ENCODE measurements around the gene LYPD4. TPM values are rescaled to one million over a fixed set of nuclear protein-coding genes. Genes with fewer than 3 reads are reported as not detected.

LYPD4 gene, protein sequence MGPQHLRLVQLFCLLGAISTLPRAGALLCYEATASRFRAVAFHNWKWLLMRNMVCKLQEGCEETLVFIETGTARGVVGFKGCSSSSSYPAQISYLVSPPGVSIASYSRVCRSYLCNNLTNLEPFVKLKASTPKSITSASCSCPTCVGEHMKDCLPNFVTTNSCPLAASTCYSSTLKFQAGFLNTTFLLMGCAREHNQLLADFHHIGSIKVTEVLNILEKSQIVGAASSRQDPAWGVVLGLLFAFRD
- not detected for total RNA-seq

DNA sequence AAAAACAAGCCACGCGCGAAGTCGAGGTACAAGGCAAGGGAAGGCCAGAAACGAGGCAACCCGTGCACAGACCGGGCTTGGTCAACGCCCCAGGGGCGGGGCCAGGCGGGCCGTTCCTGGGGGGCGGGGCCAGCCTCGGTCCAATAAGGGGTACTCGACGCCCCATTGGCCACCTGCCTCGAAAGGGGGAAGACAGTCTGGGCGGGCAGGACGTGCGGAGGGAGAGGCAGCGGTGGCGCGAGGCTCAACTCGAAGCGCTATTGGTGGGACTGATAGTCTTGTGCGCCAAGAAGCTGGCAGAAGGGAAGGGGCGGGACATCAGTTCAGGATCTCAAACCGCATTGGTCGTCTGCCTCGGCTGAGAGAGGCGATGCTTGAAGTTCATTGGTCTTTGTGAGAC, at the start of gene LYPD4:
TSS of gene LYPD4 (minus strand) at position 83 of the 400 bp plus-strand sequence. CDS start 5,398 bp downstream, outside the sequence.
- no peaks in the 10 kb centered on the region for H3K9me3 Mint-ChIP-seq
- no peaks in the 10 kb centered on the region for H3K27me3 Mint-ChIP-seq
- H3K4me3 Mint-ChIP-seq: no peak within 1 kb of the TSS
- no peaks in the 10 kb centered on the region for H3K36me3 Mint-ChIP-seq
- H3K4me1 Mint-ChIP-seq: no peaks in the 10 kb centered on the region
- no peak within 1 kb of the TSS for H3K27ac Mint-ChIP-seq
- DNase-seq: no peak

DNA sequence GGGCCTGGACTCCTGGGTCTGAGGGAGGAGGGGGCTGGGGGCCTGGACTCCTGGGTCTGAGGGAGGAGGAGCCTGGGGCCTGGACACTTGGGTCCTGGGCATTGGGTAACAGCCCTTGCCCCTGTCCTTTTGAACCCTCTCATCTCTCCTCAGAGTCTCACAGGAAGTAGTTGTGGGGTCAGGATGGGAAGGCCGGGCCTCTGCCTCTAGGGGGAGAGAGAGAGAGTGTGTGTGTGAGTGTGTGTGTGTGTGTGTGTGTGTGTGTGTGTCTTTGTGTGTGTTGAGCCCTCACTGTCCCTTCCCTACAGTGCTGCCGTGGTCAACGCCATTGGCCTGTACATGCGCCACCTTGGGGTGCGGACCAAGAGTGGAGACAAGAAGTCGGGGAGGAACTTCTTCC, 49.4 kb upstream of the LYPD4 start:
- Mint-ChIP-seq H3K27me3 (no peaks in the 10 kb centered on the region), H3K4me3 (no peak overlapping the region), H3K36me3 (peaks cover 46% of the 10 kb centered on the region), H3K4me1 (peaks cover 47% of the 10 kb centered on the region), H3K9me3 (no peaks in the 10 kb centered on the region), H3K27ac (peak overlapping the region; percentile 77)
- no peak for DNase-seq

DNA sequence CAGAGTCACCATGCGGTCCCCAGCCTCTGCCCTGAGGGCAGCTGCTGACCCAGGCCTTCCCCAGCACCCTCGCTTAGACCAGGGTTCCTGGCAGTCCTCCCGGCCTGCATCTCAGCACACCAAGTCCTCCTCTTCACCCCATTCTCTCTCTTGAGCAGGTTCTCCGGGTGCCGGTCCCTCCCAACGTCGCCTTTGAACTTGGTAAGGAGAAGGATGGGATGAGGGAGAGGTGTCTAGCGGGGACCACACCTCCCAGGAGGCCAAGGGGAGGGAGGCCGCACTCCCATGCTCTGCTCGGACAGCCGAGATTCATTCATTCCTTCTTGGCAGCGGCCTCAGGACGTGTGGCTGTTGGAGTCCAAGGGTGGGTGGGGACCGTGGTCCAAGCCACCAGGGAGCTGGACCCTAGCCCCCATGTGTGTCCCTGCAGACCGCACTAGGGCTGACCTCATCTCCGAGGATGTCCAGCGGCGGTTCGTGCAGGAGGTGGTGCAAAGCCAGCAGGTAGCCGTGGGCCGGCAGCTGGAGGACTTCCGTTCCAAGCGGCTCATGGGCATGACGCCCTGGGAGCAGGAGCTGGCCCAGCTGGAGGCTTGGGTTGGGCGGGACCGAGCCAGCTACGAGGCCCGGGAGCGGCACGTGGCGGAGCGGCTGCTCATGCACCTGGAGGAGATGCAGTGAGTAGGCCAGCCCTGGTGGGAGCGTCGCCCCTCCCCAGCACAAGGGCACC, 47.9 kb upstream of the LYPD4 start:
- Mint-ChIP-seq H3K27me3 (no peaks in the 10 kb centered on the region), H3K36me3 (peaks cover 45% of the 10 kb centered on the region), H3K27ac (peak overlapping the region; percentile 78)

DNA sequence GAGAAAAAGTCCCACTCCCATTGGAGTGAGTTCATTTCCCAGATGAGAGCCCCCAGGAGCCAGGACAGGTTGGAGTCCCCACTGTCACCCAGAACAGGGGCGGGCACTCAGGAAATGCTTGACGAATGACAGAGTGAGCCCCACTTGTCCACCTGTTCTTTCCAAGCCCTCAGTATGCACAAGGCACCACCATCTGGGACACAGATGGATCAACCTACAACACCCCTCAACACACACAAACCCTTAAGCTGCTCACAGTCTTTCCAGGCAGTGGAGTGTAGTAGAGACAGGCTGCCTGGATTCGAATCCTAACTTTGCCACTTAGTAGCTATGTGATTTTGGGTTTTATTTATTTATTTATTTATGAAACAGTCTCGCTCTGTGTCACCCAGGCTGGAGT, 46.5 kb upstream of the LYPD4 start:
- no peak for DNase-seq
- Mint-ChIP-seq H3K4me1 (peaks cover 56% of the 10 kb centered on the region), H3K9me3 (no peaks in the 10 kb centered on the region), H3K4me3 (no peak overlapping the region), H3K36me3 (peaks cover 48% of the 10 kb centered on the region), H3K27ac (peak overlapping the region; percentile 35), H3K27me3 (no peaks in the 10 kb centered on the region)

More for the DNA sequence above, 47.9 kb upstream of the LYPD4 start:
- Mint-ChIP-seq H3K4me1 (peaks cover 51% of the 10 kb centered on the region), H3K4me3 (no peak overlapping the region), H3K9me3 (no peaks in the 10 kb centered on the region)
- DNase-seq: no peak

DNA sequence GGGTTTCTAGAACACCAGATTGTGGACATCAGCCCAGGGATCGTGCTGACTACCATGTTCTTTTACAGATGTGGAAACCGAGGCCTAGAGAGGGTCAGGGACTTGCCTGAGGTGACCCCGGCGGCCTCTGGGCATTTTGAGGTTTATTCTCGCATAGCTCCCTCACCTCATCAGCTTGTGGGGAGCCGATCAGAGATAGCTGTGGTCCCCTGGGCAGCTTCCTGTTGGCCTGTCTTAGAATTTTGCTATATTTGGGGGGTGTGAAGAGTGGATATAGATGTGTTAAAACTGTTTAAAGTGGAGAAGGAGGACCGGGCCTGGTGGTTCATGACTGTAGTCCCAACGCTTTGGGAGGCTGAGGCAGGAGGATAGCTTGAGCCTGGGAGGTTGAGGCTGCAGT, 45.4 kb upstream of the LYPD4 start:
- H3K36me3 Mint-ChIP-seq: peaks cover 52% of the 10 kb centered on the region
- peak overlapping the region; percentile 24 for H3K4me3 Mint-ChIP-seq
- peaks cover 57% of the 10 kb centered on the region for H3K4me1 Mint-ChIP-seq
- H3K27ac Mint-ChIP-seq: peak overlapping the region; percentile 65
- H3K27me3 Mint-ChIP-seq: no peaks in the 10 kb centered on the region
- DNase-seq: no peak
- no peaks in the 10 kb centered on the region for H3K9me3 Mint-ChIP-seq

DNA sequence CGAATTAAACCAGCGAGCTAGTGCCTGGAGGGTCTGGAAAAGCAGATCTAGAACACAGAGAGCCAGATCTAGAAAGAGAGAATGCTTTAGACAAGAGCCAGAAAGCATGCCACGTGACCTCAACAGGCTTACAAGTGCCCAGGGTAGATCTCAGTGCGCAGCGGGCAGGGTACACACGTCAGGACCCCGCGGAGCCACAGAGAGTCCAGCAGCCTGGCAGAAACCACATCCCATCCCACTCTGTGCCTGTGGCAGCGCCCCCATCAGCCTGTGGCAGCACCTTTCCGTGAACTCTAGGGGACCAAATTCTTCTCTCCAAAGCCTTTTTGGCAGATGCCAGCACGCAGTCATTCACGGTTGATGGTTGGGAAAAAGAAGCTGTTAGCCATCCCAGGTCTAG, 44.4 kb upstream of the LYPD4 start:
- peaks cover 51% of the 10 kb centered on the region for H3K36me3 Mint-ChIP-seq
- H3K27ac Mint-ChIP-seq: peak overlapping the region; percentile 92
- no peaks in the 10 kb centered on the region for H3K27me3 Mint-ChIP-seq
- H3K9me3 Mint-ChIP-seq: no peaks in the 10 kb centered on the region
- H3K4me1 Mint-ChIP-seq: peaks cover 52% of the 10 kb centered on the region
- peak overlapping the region; percentile 79 for H3K4me3 Mint-ChIP-seq
- DNase-seq: no peak

DNA sequence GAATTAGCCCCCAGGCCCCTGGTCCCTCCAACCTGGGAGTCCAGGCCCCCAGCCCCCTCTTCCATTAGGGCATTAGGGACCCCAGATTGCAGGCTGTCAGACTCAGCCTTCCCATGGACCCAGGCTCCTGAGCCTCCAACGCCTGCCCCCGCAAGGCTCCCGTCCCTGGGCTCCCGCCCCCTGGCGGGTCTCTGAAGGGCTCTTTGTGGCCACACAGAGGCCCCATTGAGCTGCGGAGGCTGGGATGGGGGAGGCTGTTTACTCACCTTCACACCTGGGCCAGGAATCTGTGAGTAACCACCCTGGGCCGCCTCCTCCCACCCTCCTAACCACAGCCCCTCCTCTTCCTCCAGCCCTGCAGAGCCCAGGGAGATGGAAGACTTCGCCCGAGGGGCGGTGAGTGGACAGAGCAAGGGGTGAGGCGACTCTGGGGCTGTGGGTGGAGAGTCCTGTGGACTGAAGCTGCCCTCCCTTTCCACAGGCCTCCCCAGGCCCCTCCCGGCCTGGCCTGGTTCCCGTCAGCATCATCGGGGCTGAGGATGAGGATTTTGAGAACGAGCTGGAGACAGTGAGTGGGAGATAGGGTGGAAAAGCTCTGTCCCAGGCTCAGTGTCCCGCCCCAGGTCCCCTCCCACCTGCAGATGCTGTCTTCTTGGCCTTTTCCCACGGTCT, 43.4 kb upstream of the LYPD4 start:
- peak overlapping the region; percentile 79 for H3K4me3 Mint-ChIP-seq
- peaks cover 48% of the 10 kb centered on the region for H3K4me1 Mint-ChIP-seq
- DNase-seq: peak; percentile 92
- no peaks in the 10 kb centered on the region for H3K9me3 Mint-ChIP-seq
- H3K27ac Mint-ChIP-seq: peak overlapping the region; percentile 92
- H3K27me3 Mint-ChIP-seq: no peaks in the 10 kb centered on the region
- peaks cover 54% of the 10 kb centered on the region for H3K36me3 Mint-ChIP-seq

DNA sequence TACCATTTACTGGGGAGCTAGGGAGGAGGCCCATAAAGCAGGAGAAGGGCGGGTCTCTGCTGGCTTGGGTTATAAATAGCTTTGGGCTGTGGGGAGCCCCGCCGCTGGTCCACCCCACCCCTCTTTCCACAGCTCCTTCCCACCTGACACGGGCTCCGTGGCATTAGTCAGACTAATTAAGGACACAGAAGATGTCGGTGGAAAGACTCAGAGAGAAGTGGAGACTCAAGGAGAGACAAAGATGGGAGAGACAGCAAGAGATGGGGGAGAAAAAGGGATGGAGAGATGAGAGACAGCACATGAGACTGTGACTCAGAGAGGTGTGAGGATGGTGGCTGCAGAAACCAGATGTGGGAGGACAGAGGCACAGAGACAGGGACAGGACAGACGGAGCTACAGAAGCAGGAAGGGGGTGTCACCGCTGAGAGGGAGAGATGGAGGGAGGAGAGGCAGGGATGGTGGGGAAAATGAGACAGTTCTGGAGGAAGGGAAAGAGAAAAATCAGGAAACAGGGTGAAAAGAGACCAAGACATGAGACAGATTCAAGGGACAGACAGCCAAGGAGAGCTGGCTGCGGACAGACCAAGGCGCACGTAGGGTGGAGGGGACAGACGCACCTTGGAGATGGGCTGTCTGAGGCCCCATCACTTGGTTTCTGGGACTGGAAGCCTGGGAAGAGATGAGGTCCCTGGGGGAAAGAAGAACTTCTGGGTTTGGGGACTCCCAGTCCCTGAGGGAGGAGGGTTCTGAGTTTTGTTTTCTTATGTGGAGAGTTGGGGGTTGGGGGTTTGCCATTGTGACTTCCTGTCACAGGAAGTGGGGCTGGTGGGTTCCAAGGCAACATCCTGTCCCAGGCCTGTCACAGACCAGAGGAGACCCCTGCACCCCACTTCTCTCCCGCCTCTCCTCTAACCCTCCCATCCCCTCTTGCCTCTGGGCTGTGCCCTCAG, 42.6 kb upstream of the LYPD4 start:
- DNase-seq: peak; percentile 73
- H3K9me3 Mint-ChIP-seq: no peaks in the 10 kb centered on the region
- H3K4me3 Mint-ChIP-seq: peak overlapping the region; percentile 79
- H3K4me1 Mint-ChIP-seq: peaks cover 53% of the 10 kb centered on the region
- H3K27me3 Mint-ChIP-seq: no peaks in the 10 kb centered on the region
- H3K36me3 Mint-ChIP-seq: peaks cover 55% of the 10 kb centered on the region
- peak overlapping the region; percentile 92 for H3K27ac Mint-ChIP-seq

DNA sequence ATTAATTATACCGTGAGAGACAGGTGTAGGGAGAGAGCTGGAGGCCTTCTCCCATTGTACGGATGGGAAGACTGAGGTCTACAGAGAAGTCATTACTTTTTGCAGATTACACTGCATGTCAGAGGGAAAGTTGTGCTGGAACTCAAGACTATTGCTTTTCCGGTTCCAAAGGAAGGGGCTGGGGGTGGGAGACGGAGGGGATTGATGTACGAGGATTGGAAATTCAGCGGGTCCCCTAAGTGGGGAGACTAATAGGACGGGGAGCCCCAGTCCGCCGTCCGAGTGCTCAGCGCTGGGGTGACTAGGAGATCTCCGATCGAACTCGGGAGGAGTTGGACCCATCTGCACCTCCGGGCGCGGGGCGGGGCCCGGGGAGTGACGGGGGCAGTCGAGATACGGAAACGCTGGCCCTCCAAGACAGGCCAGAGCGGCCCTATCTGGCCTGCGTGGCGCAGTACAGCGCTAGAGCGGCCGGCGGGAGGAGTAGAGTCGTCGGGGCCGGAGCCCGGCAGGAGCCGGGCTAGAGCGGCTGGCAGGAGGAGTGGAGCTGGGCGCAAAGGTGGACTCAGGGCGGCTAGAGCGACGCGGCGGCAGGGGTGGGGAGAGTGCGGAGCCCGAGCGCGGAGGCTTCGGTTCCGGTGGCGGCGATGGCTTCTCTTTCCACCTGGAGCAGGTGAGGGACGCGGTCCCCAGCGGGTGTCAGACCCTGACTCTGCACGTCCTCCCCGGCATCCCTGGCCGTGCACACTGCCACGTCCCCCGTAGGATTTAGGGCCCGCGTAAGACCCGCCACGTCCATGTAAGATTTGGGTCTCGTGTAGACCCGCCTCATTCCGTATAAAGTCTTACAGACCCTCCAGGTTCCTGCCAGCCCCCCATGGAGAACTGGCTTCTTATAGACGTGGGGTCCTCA, 39.6 kb upstream of the LYPD4 start:
- Mint-ChIP-seq H3K4me1 (peaks cover 53% of the 10 kb centered on the region), H3K36me3 (peaks cover 38% of the 10 kb centered on the region), H3K27me3 (no peaks in the 10 kb centered on the region), H3K27ac (peak overlapping the region; percentile 95), H3K4me3 (peak overlapping the region; percentile 93), H3K9me3 (no peaks in the 10 kb centered on the region)
- peak; percentile 95 for DNase-seq

DNA sequence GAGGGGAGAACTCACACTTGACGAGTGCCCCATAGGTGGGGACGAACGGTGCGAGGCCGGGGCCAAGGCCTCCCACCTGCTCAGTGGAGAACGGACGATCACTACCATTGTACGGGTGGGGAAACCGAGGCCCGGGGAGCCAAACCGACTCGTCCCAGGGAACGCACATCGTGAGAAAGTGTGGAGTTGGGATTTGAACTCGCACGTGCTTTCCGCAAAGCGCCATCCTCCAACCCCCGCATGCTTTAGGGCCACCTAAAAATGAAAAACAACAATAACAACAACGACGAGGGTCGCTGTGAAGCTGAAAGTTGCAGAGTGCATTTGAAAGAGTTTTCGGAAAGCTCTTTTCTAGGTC, 39.0 kb upstream of the LYPD4 start:
- no peak for DNase-seq
- peaks cover 52% of the 10 kb centered on the region for H3K4me1 Mint-ChIP-seq
- no peaks in the 10 kb centered on the region for H3K27me3 Mint-ChIP-seq
- H3K4me3 Mint-ChIP-seq: peak overlapping the region; percentile 93
- H3K27ac Mint-ChIP-seq: peak overlapping the region; percentile 95
- H3K9me3 Mint-ChIP-seq: no peaks in the 10 kb centered on the region
- H3K36me3 Mint-ChIP-seq: peaks cover 33% of the 10 kb centered on the region

DNA sequence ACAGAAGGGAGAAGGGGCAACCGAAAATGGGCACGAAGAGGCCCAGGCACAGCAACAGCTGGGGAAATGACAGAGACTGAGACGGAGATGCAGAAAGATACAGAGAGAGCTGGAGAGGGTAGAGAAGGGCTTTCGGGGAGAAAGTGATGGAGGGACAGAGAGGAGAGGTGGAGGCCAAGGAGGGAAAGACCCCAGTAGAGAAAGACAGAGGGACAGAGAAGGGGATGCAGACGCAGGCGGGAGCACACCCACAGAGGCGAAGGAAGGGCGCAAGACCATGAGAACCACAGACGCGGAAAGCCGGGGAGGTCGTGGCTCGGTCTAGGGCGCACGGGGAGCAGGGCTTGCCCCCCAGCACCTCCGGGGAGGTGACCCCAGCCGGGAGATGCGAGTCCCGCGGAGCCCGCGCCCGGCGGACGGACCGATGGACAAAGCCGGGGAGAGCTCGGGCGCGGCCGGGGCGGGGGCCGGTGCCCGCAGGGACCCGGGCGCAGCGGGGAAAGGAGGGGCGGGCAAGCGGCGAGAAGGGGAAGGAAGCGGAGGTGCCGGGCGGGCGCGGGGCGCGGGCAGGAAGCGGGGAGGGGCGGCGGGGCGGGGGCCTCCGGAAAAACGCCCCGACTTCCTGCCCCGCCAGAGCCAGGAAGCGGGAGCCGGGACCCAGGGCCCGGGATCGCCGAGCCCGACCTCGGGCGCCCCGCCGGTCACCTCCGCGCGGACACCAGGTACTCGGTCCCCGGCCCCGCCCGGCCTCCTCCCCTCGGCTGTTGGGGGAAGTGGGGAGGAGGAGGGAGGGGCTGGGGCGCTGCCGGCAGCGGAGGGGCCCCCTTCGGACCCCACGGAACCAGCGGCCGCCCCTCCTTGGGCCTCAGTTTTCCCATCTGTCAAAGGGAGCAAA, 38.3 kb upstream of the LYPD4 start, which contains the start of gene ARHGEF1:
TSS of gene ARHGEF1 (plus strand) at position 617 of the 895 bp plus-strand sequence. CDS start 4,899 bp downstream, outside the sequence.
- DNase-seq: peak; percentile 66
- Mint-ChIP-seq H3K27me3 (no peaks in the 10 kb centered on the region), H3K4me1 (peaks cover 52% of the 10 kb centered on the region), H3K4me3 (peak within 1 kb of the TSS; percentile 93), H3K27ac (peak within 1 kb of the TSS; percentile 95), H3K36me3 (peaks cover 28% of the 10 kb centered on the region), H3K9me3 (no peaks in the 10 kb centered on the region)

DNA sequence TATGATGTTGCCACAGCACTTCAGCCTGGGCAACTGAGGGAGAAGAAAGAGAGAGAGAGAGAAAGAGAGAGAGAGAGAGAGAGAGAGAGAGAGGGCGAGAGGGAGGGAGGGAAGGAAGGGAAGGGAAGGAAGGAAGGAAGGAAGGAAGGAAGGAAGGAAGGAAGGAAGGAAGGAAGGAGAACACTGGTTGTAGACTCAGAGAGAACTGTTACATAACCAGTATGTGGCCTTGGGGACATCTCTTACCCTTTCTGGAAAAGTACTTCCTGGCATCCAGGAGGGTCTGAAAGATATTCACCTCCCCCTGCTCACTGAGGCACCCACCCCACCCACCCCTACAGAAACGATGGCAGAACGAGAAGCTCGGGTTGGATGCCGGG, 35.8 kb upstream of the LYPD4 start:
- peaks cover 17% of the 10 kb centered on the region for H3K36me3 Mint-ChIP-seq
- no peaks in the 10 kb centered on the region for H3K27me3 Mint-ChIP-seq
- H3K4me3 Mint-ChIP-seq: no peak overlapping the region
- H3K27ac Mint-ChIP-seq: no peak overlapping the region
- peaks cover 60% of the 10 kb centered on the region for H3K4me1 Mint-ChIP-seq
- DNase-seq: no peak
- H3K9me3 Mint-ChIP-seq: no peaks in the 10 kb centered on the region
